Thoracic aorta (tissue), 2 donors: ENCODE measurements around the gene RAB36. TPM values are rescaled to one million over a fixed set of nuclear protein-coding genes. Genes with fewer than 3 reads are reported as not detected.
"Not testable (repeated sequence)": the region's sequence is repeated elsewhere in the genome, so short reads cannot be mapped to it uniquely, and the experiment has no call there.

Source experiments
- ATAC-seq: fragments of 150-250 bp; one replicate; pipeline ENCODE4 v1.8.0; 2017; ENCODE audit warnings: low read depth; ENCODE audit not compliant: insufficient number of reproducible peaks, low FRiP score
- DNase-seq: peaks from one replicate; pipeline ENCODE4 v3.0.0-alpha.2; 2020; ENCODE audit warnings: low spot score
- H3K27ac ChIP-seq, 2 donors: fragments of 200-600 bp; sonication (generic); 1 replicate in 1 of 2; 2 replicates in 1 of 2; pipeline ENCODE4 v1.5.1; 2016; ENCODE audit warnings: mild to moderate bottlenecking in 2 of 2, moderate library complexity in 2 of 2
- H3K27me3 ChIP-seq: fragments of 200-600 bp; sonication (generic); replicated peaks from 2 replicates; pipeline ENCODE4 v1.6.0; 2016; ENCODE audit warnings: mild to moderate bottlenecking; ENCODE audit not compliant: insufficient read depth
- H3K36me3 ChIP-seq: fragments of 200-600 bp; sonication (generic); one replicate; pipeline ENCODE4 v1.5.1; 2016
- H3K4me1 ChIP-seq, 2 donors: fragments of 200-600 bp; sonication (generic); 1 replicate in 1 of 2; 2 replicates in 1 of 2; pipeline versions ENCODE4 v1.5.1 to v1.6.0; 2016; ENCODE audit warnings: low read depth in 2 of 2, mild to moderate bottlenecking in 1 of 2; ENCODE audit not compliant: control insufficient read depth in 1 of 2
- H3K4me3 ChIP-seq: fragments of 200-600 bp; sonication (generic); 2 replicates; pipeline ENCODE4 v1.5.1; 2016; ENCODE audit warnings: mild to moderate bottlenecking
- H3K9me3 ChIP-seq: fragments of 200-600 bp; sonication (generic); 2 replicates; pipeline ENCODE4 v1.5.1; 2016
- CTCF ChIP-seq: fragments of 200-600 bp; sonication (generic); IDR thresholded peaks from one replicate; pipeline ENCODE4 v1.5.1; 2019; ENCODE audit warnings: antibody characterized with exemption
- total RNA-seq, 2 donors: library from RNA; depleted of rRNA; stranded (reverse); fragments of >200 nt; gene quantifications; one replicate each; pipeline versions ENCODE4 v1.1.0 to v1.2.3, GENCODE V29; 2016

Gene RAB36
- total RNA-seq, 2 donors from 2014 or later, result 3.5 to 4.5 TPM

GRCh38 chr22:23129149-23129548 is 16.1 kb upstream of the RAB36 start:
- no peak for DNase-seq
- no peak overlapping the region for H3K4me3 ChIP-seq
- no peaks in the 10 kb centered on the region for H3K9me3 ChIP-seq
- peaks cover 0 to 7% of the 10 kb centered on the region in 2 donors for H3K4me1 ChIP-seq
- H3K27ac ChIP-seq, result no peak overlapping the region
- ATAC-seq, result no peak
- TF ChIP-seq CTCF, result no peak
- no peaks in the 10 kb centered on the region for H3K27me3 ChIP-seq
- no peaks in the 10 kb centered on the region for H3K36me3 ChIP-seq

- ATAC-seq, result no peak
- no peak for TF ChIP-seq CTCF
These were observed 14.6 kb upstream of the RAB36 start for GRCh38 chr22:23130697-23131096.

GRCh38 chr22:23131931-23132330 is 13.3 kb upstream of the RAB36 start:
- Histone ChIP-seq H3K27ac (no peak overlapping the region), H3K27me3 (no peaks in the 10 kb centered on the region), H3K9me3 (no peaks in the 10 kb centered on the region), H3K36me3 (no peaks in the 10 kb centered on the region), H3K4me3 (no peak overlapping the region), H3K4me1 (peaks cover 0 to 7% of the 10 kb centered on the region in 2 donors)
- ATAC-seq (no peak), DNase-seq (no peak)
- no peak for TF ChIP-seq CTCF

More at GRCh38 chr22:23130697-23131096, 14.6 kb upstream of the RAB36 start:
- no peak overlapping the region for H3K27ac ChIP-seq
- peaks cover 0 to 7% of the 10 kb centered on the region in 2 donors for H3K4me1 ChIP-seq
- H3K27me3 ChIP-seq, result no peaks in the 10 kb centered on the region
- no peaks in the 10 kb centered on the region for H3K9me3 ChIP-seq
- H3K36me3 ChIP-seq, result no peaks in the 10 kb centered on the region
- H3K4me3 ChIP-seq, result no peak overlapping the region
- no peak for DNase-seq

GRCh38 chr22:23132376-23133091 is 12.7 kb upstream of the RAB36 start:
- Histone ChIP-seq H3K4me3 (no peak overlapping the region), H3K4me1 (peaks cover 0 to 7% of the 10 kb centered on the region in 2 donors), H3K27me3 (no peaks in the 10 kb centered on the region), H3K36me3 (no peaks in the 10 kb centered on the region), H3K9me3 (no peaks in the 10 kb centered on the region), H3K27ac (no peak overlapping the region)
- ATAC-seq, result no peak
- TF ChIP-seq CTCF, result no peak
- DNase-seq, result no peak

GRCh38 chr22:23133922-23134321 is 11.4 kb upstream of the RAB36 start:
- no peak for TF ChIP-seq CTCF
- H3K4me3 ChIP-seq, result no peak overlapping the region
- peaks cover 0 to 4% of the 10 kb centered on the region in 2 donors for H3K4me1 ChIP-seq
- H3K36me3 ChIP-seq, result no peaks in the 10 kb centered on the region
- ATAC-seq (no peak), DNase-seq (no peak)
- no peak overlapping the region for H3K27ac ChIP-seq
- no peaks in the 10 kb centered on the region for H3K27me3 ChIP-seq
- H3K9me3 ChIP-seq, result no peaks in the 10 kb centered on the region

GRCh38 chr22:23136991-23137390 is 8.3 kb upstream of the RAB36 start:
- H3K4me3 ChIP-seq, DNase-seq, H3K27me3 ChIP-seq, H3K27ac ChIP-seq, H3K9me3 ChIP-seq, ATAC-seq, H3K4me1 ChIP-seq, H3K36me3 ChIP-seq: not testable (repeated sequence)
